Mammary epithelial cell (primary cell): ENCODE results near the gene TAB3.

ENCODE experiments used
- EZH2 ChIP-seq: IDR thresholded peaks from 2 replicates; pipeline ENCODE4 v1.6.1; 2012; ENCODE audit warnings: low read length, inconsistent platforms, borderline replicate concordance
- TF ChIP-seq, protein P1 (sequence below), 2 donors: IDR thresholded peaks in 1 of 2; conservative IDR thresholded peaks in 1 of 2; 2 replicates each; pipeline ENCODE4 v1.5.1; 2011 to 2012; ENCODE audit warnings: inconsistent platforms in 2 of 2, low read length in 2 of 2, mild to moderate bottlenecking in 2 of 2, control low read depth in 1 of 2, low read depth in 1 of 2; ENCODE audit not compliant: insufficient read depth in 1 of 2; ENCODE audit errors: extremely low read depth in 1 of 2

GRCh38 chrX:30800901-30801300 is 88.2 kb downstream of the TAB3 start:
- TF ChIP-seq EZH2: no peak
- TF ChIP-seq, protein P1, sequence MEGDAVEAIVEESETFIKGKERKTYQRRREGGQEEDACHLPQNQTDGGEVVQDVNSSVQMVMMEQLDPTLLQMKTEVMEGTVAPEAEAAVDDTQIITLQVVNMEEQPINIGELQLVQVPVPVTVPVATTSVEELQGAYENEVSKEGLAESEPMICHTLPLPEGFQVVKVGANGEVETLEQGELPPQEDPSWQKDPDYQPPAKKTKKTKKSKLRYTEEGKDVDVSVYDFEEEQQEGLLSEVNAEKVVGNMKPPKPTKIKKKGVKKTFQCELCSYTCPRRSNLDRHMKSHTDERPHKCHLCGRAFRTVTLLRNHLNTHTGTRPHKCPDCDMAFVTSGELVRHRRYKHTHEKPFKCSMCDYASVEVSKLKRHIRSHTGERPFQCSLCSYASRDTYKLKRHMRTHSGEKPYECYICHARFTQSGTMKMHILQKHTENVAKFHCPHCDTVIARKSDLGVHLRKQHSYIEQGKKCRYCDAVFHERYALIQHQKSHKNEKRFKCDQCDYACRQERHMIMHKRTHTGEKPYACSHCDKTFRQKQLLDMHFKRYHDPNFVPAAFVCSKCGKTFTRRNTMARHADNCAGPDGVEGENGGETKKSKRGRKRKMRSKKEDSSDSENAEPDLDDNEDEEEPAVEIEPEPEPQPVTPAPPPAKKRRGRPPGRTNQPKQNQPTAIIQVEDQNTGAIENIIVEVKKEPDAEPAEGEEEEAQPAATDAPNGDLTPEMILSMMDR (conservative IDR thresholded peaks at IDR 0.05 in 1 of 2, IDR thresholded peaks at IDR 0.05 in 1 of 2; ENCODE audit: extremely low read depth in 1 of 2, insufficient read depth in 1 of 2, low read depth in 1 of 2, low read length in 2 of 2): no peak
